SH-SY5Y (cell line): ENCODE data around the gene NOL6.

ENCODE experiments used
- GATA2 ChIP-seq: IDR thresholded peaks from 2 replicates; pipeline ENCODE4 v1.6.1; 2011; ENCODE audit warnings: mild to moderate bottlenecking, low read depth, low read length
- GATA3 ChIP-seq: IDR thresholded peaks from 2 replicates; pipeline ENCODE4 v1.6.1; 2011; ENCODE audit warnings: low read depth, mild to moderate bottlenecking, low read length, moderate library complexity

- TF ChIP-seq GATA2 (no peak), GATA3 (no peak)
These were observed 37.9 kb downstream of the NOL6 start for GRCh38 chr9:33435821-33436277.
